Measurements from ENCODE around the gene KIAA1191. TPM values are rescaled to one million over a fixed set of nuclear protein-coding genes. Genes with fewer than 3 reads are reported as not detected.

Gene KIAA1191
- total RNA-seq, 1 experiment from 2014 or later: 119 TPM

- intact Hi-C loops (cut with micrococcal nuclease; ENCODE audit: unreplicated experiment): no loop called here
- BruUV-seq (replicated peaks): no TSS peak
- no peak for DNase-seq
- POLR2A ChIA-PET: no interaction called here
- Histone ChIP-seq H3K9me3 (no peaks in the 10 kb centered on the region), H3K36me3 (ENCODE audit: control insufficient read depth, insufficient read depth, low read length) (peaks cover 3% of the 10 kb centered on the region), H3K4me1 (no peaks in the 10 kb centered on the region), H3K4me3 (ENCODE audit: low read depth, low read length) (no peak overlapping the region), H3K27me3 (replicated peaks; ENCODE audit: control insufficient read depth, insufficient read depth, low read length) (no peaks in the 10 kb centered on the region)
- Mint-ChIP-seq H3K4me3 (ENCODE audit: unreplicated experiment) (no peak overlapping the region), H3K4me1 (ENCODE audit: low read depth, unreplicated experiment) (no peaks in the 10 kb centered on the region), H3K27me3 (ENCODE audit: insufficient read depth, unreplicated experiment) (no peaks in the 10 kb centered on the region), H3K36me3 (ENCODE audit: insufficient read depth, unreplicated experiment) (peaks cover 41% of the 10 kb centered on the region), H3K9me3 (ENCODE audit: unreplicated experiment) (no peaks in the 10 kb centered on the region), H3K27ac (ENCODE audit: unreplicated experiment) (no peak overlapping the region)
- TF ChIP-seq CTCF (IDR thresholded peaks at IDR 0.05; ENCODE audit: insufficient read depth in 1 of 2, low read depth in 1 of 2, low read length in 1 of 2, severe bottlenecking in 1 of 2, unreplicated experiment in 1 of 2): no peak
- CTCF ChIA-PET: no interaction called here
These were observed 19.4 kb downstream of the KIAA1191 start for GRCh38 chr5:176342158-176342483.

- H3K4me1 Mint-ChIP-seq (ENCODE audit: low read depth, unreplicated experiment): no peaks in the 10 kb centered on the region
- POLR2A ChIA-PET: no interaction called here
- no peaks in the 10 kb centered on the region for H3K9me3 ChIP-seq
- no peaks in the 10 kb centered on the region for H3K27me3 ChIP-seq (replicated peaks; ENCODE audit: control insufficient read depth, insufficient read depth, low read length)
- H3K36me3 Mint-ChIP-seq (ENCODE audit: insufficient read depth, unreplicated experiment): peaks cover 42% of the 10 kb centered on the region
- H3K27me3 Mint-ChIP-seq (ENCODE audit: insufficient read depth, unreplicated experiment): no peaks in the 10 kb centered on the region
- no peak for TF ChIP-seq CTCF (IDR thresholded peaks at IDR 0.05; ENCODE audit: insufficient read depth in 1 of 2, low read depth in 1 of 2, low read length in 1 of 2, severe bottlenecking in 1 of 2, unreplicated experiment in 1 of 2)
- no peak overlapping the region for H3K27ac Mint-ChIP-seq (ENCODE audit: unreplicated experiment)
- no TSS peak for BruUV-seq (replicated peaks)
- no peak for DNase-seq
- H3K36me3 ChIP-seq (ENCODE audit: control insufficient read depth, insufficient read depth, low read length): peaks cover under 1% of the 10 kb centered on the region
- H3K4me1 ChIP-seq: no peaks in the 10 kb centered on the region
- CTCF ChIA-PET: no interaction called here
- no peak overlapping the region for H3K4me3 Mint-ChIP-seq (ENCODE audit: unreplicated experiment)
- no peaks in the 10 kb centered on the region for H3K9me3 Mint-ChIP-seq (ENCODE audit: unreplicated experiment)
- intact Hi-C loops (cut with micrococcal nuclease; ENCODE audit: unreplicated experiment): no loop called here
- H3K4me3 ChIP-seq (ENCODE audit: low read depth, low read length): no peak overlapping the region
These were observed 20.0 kb downstream of the KIAA1191 start for GRCh38 chr5:176341325-176342157.

DNA sequence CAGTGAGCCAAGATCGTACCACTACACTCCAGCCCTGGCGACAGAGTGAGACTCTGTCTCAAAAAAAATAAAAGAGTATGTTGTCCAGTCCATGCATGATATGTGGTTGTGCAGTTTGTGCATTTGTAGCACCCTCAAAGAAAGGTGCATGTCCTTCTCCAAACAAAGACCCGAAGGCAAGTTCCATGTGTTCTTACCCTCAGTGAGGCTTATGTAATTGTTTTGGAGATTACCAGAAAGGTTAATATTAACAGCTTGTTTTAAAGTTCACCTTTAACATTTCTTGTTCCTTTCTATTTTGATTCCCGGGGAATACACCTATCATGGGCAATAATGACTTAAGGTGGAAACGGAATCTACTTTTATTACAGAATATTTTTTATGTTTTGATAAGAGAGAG is 22.3 kb downstream of the KIAA1191 start:
- no peak overlapping the region for H3K4me3 ChIP-seq (ENCODE audit: low read depth, low read length)
- H3K9me3 ChIP-seq: no peaks in the 10 kb centered on the region
- H3K4me1 ChIP-seq: no peaks in the 10 kb centered on the region
- POLR2A ChIA-PET: no interaction called here
- intact Hi-C loops (cut with micrococcal nuclease; ENCODE audit: unreplicated experiment): no loop called here
- no peaks in the 10 kb centered on the region for H3K27me3 ChIP-seq (replicated peaks; ENCODE audit: control insufficient read depth, insufficient read depth, low read length)
- no peak overlapping the region for H3K4me3 Mint-ChIP-seq (ENCODE audit: unreplicated experiment)
- no TSS peak for BruUV-seq (replicated peaks)
- H3K9me3 Mint-ChIP-seq (ENCODE audit: unreplicated experiment): no peaks in the 10 kb centered on the region
- no peaks in the 10 kb centered on the region for H3K27me3 Mint-ChIP-seq (ENCODE audit: insufficient read depth, unreplicated experiment)
- TF ChIP-seq CTCF (IDR thresholded peaks at IDR 0.05; ENCODE audit: insufficient read depth in 1 of 2, low read depth in 1 of 2, low read length in 1 of 2, severe bottlenecking in 1 of 2, unreplicated experiment in 1 of 2): no peak
- H3K27ac Mint-ChIP-seq (ENCODE audit: unreplicated experiment): no peak overlapping the region
- H3K4me1 Mint-ChIP-seq (ENCODE audit: low read depth, unreplicated experiment): no peaks in the 10 kb centered on the region
- no peaks in the 10 kb centered on the region; the same call in 1 of the 2 replicates for H3K36me3 ChIP-seq (ENCODE audit: control insufficient read depth, insufficient read depth, low read length)
- DNase-seq: no peak
- peaks cover 39% of the 10 kb centered on the region for H3K36me3 Mint-ChIP-seq (ENCODE audit: insufficient read depth, unreplicated experiment)
- CTCF ChIA-PET: no interaction called here

Measured in Caco-2 (cell line).